Measurements from ENCODE around the gene SLCO1B1. TPM values are rescaled to one million over a fixed set of nuclear protein-coding genes. Genes with fewer than 3 reads are reported as not detected.

Gene SLCO1B1
- total and polyA plus RNA-seq, 2 experiments from 2014 or later = 0.24 to 0.50 TPM

GRCh38 chr12:21155522-21156351 is 24.7 kb downstream of the SLCO1B1 start (continued):
- no peak for TF ChIP-seq REST (IDR thresholded peaks at IDR 0.05; ENCODE audit: unreplicated experiment)
- no peak for TF ChIP-seq ZNF462 (CRISPR knock-in tag; IDR thresholded peaks at IDR 0.05)
- TF ChIP-seq JUNB (IDR thresholded peaks at IDR 0.05; ENCODE audit: unreplicated experiment) = no peak
- TF ChIP-seq ZNF114 (CRISPR knock-in tag; IDR thresholded peaks at IDR 0.05) = no peak

GRCh38 chr12:21165048-21165447 is 34.1 kb downstream of the SLCO1B1 start:
- DNase-seq (ENCODE audit: low spot score) = no peak
- H3K4me1 Mint-ChIP-seq = no peaks in the 10 kb centered on the region
- TF ChIP-seq STAT1 (IDR thresholded peaks at IDR 0.05; ENCODE audit: unreplicated experiment) = no peak
- TF ChIP-seq EZH2phosphoT487 (IDR thresholded peaks at IDR 0.05; ENCODE audit: unreplicated experiment) = no peak
- TF ChIP-seq CTCF (conservative IDR thresholded peaks at IDR 0.05; ENCODE audit: low read depth in 2 of 2) = no peak
- TF ChIP-seq POLR2AphosphoS5 (IDR thresholded peaks at IDR 0.05; ENCODE audit: low read depth) = no peak

More at GRCh38 chr12:21165048-21165447, 34.1 kb downstream of the SLCO1B1 start:
- no peaks in the 10 kb centered on the region for H3K27me3 ChIP-seq (ENCODE audit: insufficient read depth)
- no peaks in the 10 kb centered on the region; the same call in 1 of the 3 replicates for H3K9me3 Mint-ChIP-seq
- ATAC-seq = no peak
- no peak overlapping the region for H3K27ac Mint-ChIP-seq
- H3K4me2 ChIP-seq = no peak overlapping the region
- no peaks in the 10 kb centered on the region for H3K9me2 ChIP-seq (ENCODE audit: insufficient read depth)
- no peaks in the 10 kb centered on the region for H3K79me2 ChIP-seq (replicated peaks; ENCODE audit: insufficient read depth)
- H3K4me3 ChIP-seq = no peak overlapping the region
- no peak overlapping the region for H3K27ac ChIP-seq (ENCODE audit: low read depth)
- H3K36me3 Mint-ChIP-seq (ENCODE audit: low read depth) = no peaks in the 10 kb centered on the region
- no peaks in the 10 kb centered on the region for H3K4me1 ChIP-seq (ENCODE audit: insufficient read depth)
- no peaks in the 10 kb centered on the region for H3K36me3 ChIP-seq (ENCODE audit: insufficient read depth)
- H3K4me3 Mint-ChIP-seq = no peak overlapping the region
- no peaks in the 10 kb centered on the region for H4K20me1 ChIP-seq (replicated peaks; ENCODE audit: insufficient read depth)
- H3K27me3 Mint-ChIP-seq (ENCODE audit: insufficient read depth, low read depth, poor library complexity) = no peaks in the 10 kb centered on the region
- H2AFZ ChIP-seq = no peak overlapping the region
- no peaks in the 10 kb centered on the region for H3F3A ChIP-seq (replicated peaks; ENCODE audit: low read depth)

Data from GM23338 (cell line).